Measurements from ENCODE around the gene NXPH4. TPM values are rescaled to one million over a fixed set of nuclear protein-coding genes. Genes with fewer than 3 reads are reported as not detected.

NXPH4 gene
- total and polyA plus RNA-seq, 4 donors: 0.31 to 1.2 (median 0.46) TPM

DNA sequence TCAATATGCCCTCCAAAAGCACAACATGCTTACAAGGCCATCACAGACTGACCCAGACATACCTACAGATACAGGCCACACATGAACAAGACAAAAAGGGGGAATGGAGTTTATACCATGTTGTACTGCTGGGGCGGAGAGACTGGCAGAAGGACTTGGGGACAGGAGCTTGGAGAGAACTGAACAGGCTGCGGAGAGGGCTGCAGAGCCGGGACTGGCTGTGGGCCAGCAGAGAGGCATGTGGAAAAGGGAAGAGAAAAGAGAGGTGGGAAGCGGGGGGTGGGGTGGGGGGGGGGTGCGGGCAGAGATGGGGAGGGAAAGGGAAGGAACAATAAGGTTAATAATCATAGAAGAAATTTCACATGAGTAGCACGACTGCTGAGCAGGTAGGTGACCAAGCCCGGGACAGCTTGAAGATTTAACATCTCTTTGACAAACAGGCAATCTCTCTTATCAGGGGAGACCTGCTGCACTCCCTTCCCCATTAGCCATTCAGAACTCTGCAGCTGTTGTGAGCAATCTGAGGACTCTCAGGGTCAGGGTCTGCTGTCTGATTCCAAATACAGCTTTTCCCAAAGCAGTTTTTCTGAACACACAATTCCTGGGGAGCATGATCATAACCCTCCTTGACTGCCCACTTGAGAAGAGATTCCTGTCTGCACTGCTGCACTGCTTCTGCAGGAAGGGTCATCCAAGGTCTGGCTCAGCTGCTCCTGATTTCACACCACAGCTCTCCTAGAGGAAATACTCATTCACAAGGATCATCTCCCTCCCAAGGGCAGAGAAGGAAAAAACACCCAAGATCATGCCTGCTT, 56.0 kb downstream of the NXPH4 start:
- intact Hi-C loops (cut with DNase I): no loop called here
- 60 to 66% methylated on average over 7 of the region's 7 CpGs for WGBS, 2 donors
- no peak for DNase-seq

GRCh38 chr12:57273516-57273915, 56.9 kb downstream of the NXPH4 start:
- intact Hi-C loops (cut with DNase I): no loop called here
- H3K27ac ChIP-seq (ENCODE audit: low read depth in 1 of 2, low read length in 2 of 2): no peak overlapping the region
- no peak overlapping the region for H3K4me3 ChIP-seq (ENCODE audit: low read length in 2 of 2)
- H3K4me1 ChIP-seq (ENCODE audit: control insufficient read depth in 1 of 2, insufficient read depth in 2 of 2, low read length in 2 of 2): no peaks in the 10 kb centered on the region
- DNase-seq: no peak
- peaks cover 0 to 2% of the 10 kb centered on the region in 2 donors for H3K36me3 ChIP-seq (ENCODE audit: control insufficient read depth in 1 of 2, insufficient read depth in 2 of 2, low read length in 1 of 2)
- no peaks in the 10 kb centered on the region for H3K27me3 ChIP-seq (ENCODE audit: control insufficient read depth in 1 of 2, insufficient read depth in 2 of 2, low read length in 1 of 2)
- no peaks in the 10 kb centered on the region for H3K9me3 ChIP-seq (ENCODE audit: control insufficient read depth, low read length)
- no peak for ATAC-seq (ENCODE audit: low FRiP score)

More for the DNA sequence above, 56.0 kb downstream of the NXPH4 start:
- H3K4me3 ChIP-seq (ENCODE audit: low read length in 2 of 2): no peak overlapping the region
- H3K27ac ChIP-seq (ENCODE audit: low read depth in 1 of 2, low read length in 2 of 2): no peak overlapping the region
- H3K27me3 ChIP-seq (ENCODE audit: control insufficient read depth in 1 of 2, insufficient read depth in 2 of 2, low read length in 1 of 2): no peaks in the 10 kb centered on the region
- ATAC-seq (ENCODE audit: low FRiP score): no peak
- H3K36me3 ChIP-seq (ENCODE audit: control insufficient read depth in 1 of 2, insufficient read depth in 2 of 2, low read length in 1 of 2): peaks cover 2 to 6% of the 10 kb centered on the region in 2 donors
- H3K9me3 ChIP-seq (ENCODE audit: control insufficient read depth, low read length): no peaks in the 10 kb centered on the region
- H3K4me1 ChIP-seq (ENCODE audit: control insufficient read depth in 1 of 2, insufficient read depth in 2 of 2, low read length in 2 of 2): no peaks in the 10 kb centered on the region

Small RNAs within 50 kb of the gene (microRNA-seq; reads per million reads assigned to microRNA genes)
- gene MIR1228: 0.99 to 8.9 reads per million in 2 donors

Other genes starting within 250 kb of the NXPH4 start
- gene ZBTB39, start 210.2 kb upstream of the NXPH4 start, total RNA-seq: 1 to 10 TPM; 6.5 to 6.8 TPM
- 1 to 10 TPM; 1.5 to 2.1 TPM for gene ZBTB39, start 210.2 kb upstream of the NXPH4 start, polyA plus RNA-seq
- gene TAC3, start 200.3 kb upstream of the NXPH4 start, total RNA-seq: not detected
- under 1 TPM in 1 of 2 donors, not detected in 1; 0.88 TPM for gene TAC3, start 200.3 kb upstream of the NXPH4 start, polyA plus RNA-seq
- gene MYO1A, start 166.7 kb upstream of the NXPH4 start, total RNA-seq: 1 to 10 TPM in 1 of 2 donors, under 1 TPM in 1; 0.58 to 1.4 TPM
- gene MYO1A, start 166.7 kb upstream of the NXPH4 start, polyA plus RNA-seq: 10 to 100 TPM in 1 of 2 donors, under 1 TPM in 1; 0.05 to 77.4 TPM
- 1 to 10 TPM; 7.6 to 10.0 TPM for gene NEMP1, start 138.0 kb upstream of the NXPH4 start, total RNA-seq
- gene NEMP1, start 138.0 kb upstream of the NXPH4 start, polyA plus RNA-seq: 1 to 10 TPM in 1 of 2 donors, under 1 TPM in 1; 0.75 to 5.8 TPM
- gene NAB2, start 127.7 kb upstream of the NXPH4 start, total RNA-seq: 10 to 100 TPM; 31.6 to 48.4 TPM
- gene NAB2, start 127.7 kb upstream of the NXPH4 start, polyA plus RNA-seq: 10 to 100 TPM; 19.8 to 32.2 TPM
- gene STAT6, start 105.4 kb upstream of the NXPH4 start, total RNA-seq: 100 to 1,000 TPM; 199 to 258 TPM
- gene STAT6, start 105.4 kb upstream of the NXPH4 start, polyA plus RNA-seq: 100 to 1,000 TPM in 1 of 2 donors, 10 to 100 TPM in 1; 99.8 to 382 TPM
- 100 to 1,000 TPM; 517 to 992 TPM for gene LRP1, start 88.3 kb upstream of the NXPH4 start, total RNA-seq
- 100 to 1,000 TPM in 1 of 2 donors, 10 to 100 TPM in 1; 36.8 to 223 TPM for gene LRP1, start 88.3 kb upstream of the NXPH4 start, polyA plus RNA-seq
- gene LRP1-AS, start 69.2 kb upstream of the NXPH4 start, total RNA-seq: not detected
- gene LRP1-AS, start 69.2 kb upstream of the NXPH4 start, polyA plus RNA-seq: not detected
- 10 to 100 TPM; 50.3 to 59.1 TPM for gene SHMT2, start 12.9 kb downstream of the NXPH4 start, total RNA-seq
- 10 to 100 TPM; 34.3 to 53.4 TPM for gene SHMT2, start 12.9 kb downstream of the NXPH4 start, polyA plus RNA-seq
- gene STAC3, start 34.4 kb downstream of the NXPH4 start, total RNA-seq: 1 to 10 TPM; 3.2 to 5.8 TPM
- 1 to 10 TPM in 1 of 2 donors, under 1 TPM in 1; 0.82 to 5.0 TPM for gene STAC3, start 34.4 kb downstream of the NXPH4 start, polyA plus RNA-seq
- 10 to 100 TPM; 55.8 to 75.4 TPM for gene R3HDM2, start 214.2 kb downstream of the NXPH4 start, total RNA-seq
- gene R3HDM2, start 214.2 kb downstream of the NXPH4 start, polyA plus RNA-seq: 10 to 100 TPM; 11.3 to 22.7 TPM
- not detected for gene INHBC, start 218.0 kb downstream of the NXPH4 start, total RNA-seq
- gene INHBC, start 218.0 kb downstream of the NXPH4 start, polyA plus RNA-seq: not detected
- not detected for gene INHBE, start 238.5 kb downstream of the NXPH4 start, total RNA-seq
- gene INHBE, start 238.5 kb downstream of the NXPH4 start, polyA plus RNA-seq: not detected
- 10 to 100 TPM in 1 of 2 donors, 1 to 10 TPM in 1; 2.4 to 15.5 TPM for gene GLI1, start 243.0 kb downstream of the NXPH4 start, total RNA-seq
- gene GLI1, start 243.0 kb downstream of the NXPH4 start, polyA plus RNA-seq: 1 to 10 TPM in 1 of 2 donors, under 1 TPM in 1; 0.25 to 2.1 TPM

Measured in aorta (tissue), 5 donors.